ENCODE measurements around the gene NANOGP8.

The NANOGP8 gene

DNA sequence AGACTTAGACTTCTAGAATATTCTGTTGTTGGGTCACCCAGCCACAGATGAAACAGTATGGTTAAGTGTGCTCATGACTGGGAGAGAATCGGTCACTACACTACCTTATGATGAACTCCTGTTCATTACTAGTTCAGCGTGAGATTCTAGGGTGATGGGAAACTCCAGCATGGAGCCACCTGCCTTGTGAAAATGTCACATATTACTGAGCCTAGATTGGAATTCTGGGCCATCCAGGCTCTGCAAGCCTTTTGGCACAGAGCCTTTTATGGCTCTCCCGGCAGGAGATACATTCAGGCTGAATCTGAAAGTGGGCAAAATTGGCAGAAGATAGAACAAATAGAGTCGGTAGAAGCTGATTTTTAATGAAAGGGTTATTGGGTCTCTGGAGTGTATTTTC is 19.0 kb downstream of the NANOGP8 start:
- H3K36me3 ChIP-seq: no peaks in the 10 kb centered on the region
- no peaks in the 10 kb centered on the region for H3K9me3 ChIP-seq (ENCODE audit: severe bottlenecking)

DNA sequence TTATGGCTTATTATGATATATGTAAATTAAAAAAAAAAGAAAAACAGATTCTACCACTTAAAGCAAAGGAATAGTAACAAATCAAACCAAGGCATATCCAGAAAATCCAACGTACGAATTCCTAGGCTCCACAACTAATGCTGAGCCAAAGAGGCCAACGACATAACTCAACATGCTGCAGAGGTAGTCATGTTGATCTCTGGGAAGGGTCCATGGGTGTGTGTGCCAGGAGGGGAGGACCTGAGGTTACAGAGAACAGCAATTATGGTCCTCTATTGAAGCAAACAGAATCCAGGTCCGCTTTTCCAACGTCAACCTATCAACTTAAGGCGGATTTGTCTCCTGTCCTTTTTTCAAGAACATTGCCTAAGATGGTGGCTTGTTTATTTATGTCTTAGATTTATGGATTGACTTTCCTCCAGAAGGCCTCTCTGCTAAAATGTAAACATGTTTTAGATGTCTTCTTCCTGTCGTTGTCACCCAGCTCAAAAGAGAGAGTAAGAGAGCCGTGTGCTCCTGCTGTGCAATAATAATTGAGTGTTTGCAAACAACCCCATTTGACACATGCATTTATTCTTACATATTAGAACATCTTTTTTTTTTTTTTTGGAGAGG is 20.4 kb downstream of the NANOGP8 start:
- no peak for DNase-seq
- Histone ChIP-seq H3K27ac (no peak overlapping the region), H3K27me3 (ENCODE audit: insufficient read depth, low read depth, severe bottlenecking) (no peaks in the 10 kb centered on the region), H3K36me3 (no peaks in the 10 kb centered on the region), H3K4me3 (ENCODE audit: low read depth, low read length) (no peak overlapping the region), H3K9me3 (ENCODE audit: severe bottlenecking) (no peaks in the 10 kb centered on the region)
- TF ChIP-seq, protein P1, sequence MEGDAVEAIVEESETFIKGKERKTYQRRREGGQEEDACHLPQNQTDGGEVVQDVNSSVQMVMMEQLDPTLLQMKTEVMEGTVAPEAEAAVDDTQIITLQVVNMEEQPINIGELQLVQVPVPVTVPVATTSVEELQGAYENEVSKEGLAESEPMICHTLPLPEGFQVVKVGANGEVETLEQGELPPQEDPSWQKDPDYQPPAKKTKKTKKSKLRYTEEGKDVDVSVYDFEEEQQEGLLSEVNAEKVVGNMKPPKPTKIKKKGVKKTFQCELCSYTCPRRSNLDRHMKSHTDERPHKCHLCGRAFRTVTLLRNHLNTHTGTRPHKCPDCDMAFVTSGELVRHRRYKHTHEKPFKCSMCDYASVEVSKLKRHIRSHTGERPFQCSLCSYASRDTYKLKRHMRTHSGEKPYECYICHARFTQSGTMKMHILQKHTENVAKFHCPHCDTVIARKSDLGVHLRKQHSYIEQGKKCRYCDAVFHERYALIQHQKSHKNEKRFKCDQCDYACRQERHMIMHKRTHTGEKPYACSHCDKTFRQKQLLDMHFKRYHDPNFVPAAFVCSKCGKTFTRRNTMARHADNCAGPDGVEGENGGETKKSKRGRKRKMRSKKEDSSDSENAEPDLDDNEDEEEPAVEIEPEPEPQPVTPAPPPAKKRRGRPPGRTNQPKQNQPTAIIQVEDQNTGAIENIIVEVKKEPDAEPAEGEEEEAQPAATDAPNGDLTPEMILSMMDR (IDR thresholded peaks at IDR 0.05; ENCODE audit: low read depth, low read length): no peak

More for the DNA sequence above, 19.0 kb downstream of the NANOGP8 start:
- H3K27ac ChIP-seq: no peak overlapping the region
- H3K27me3 ChIP-seq (ENCODE audit: insufficient read depth, low read depth, severe bottlenecking): no peaks in the 10 kb centered on the region
- H3K4me3 ChIP-seq (ENCODE audit: low read depth, low read length): no peak overlapping the region
- TF ChIP-seq, protein P1 (IDR thresholded peaks at IDR 0.05; ENCODE audit: low read depth, low read length): no peak
- DNase-seq: no peak

DNA sequence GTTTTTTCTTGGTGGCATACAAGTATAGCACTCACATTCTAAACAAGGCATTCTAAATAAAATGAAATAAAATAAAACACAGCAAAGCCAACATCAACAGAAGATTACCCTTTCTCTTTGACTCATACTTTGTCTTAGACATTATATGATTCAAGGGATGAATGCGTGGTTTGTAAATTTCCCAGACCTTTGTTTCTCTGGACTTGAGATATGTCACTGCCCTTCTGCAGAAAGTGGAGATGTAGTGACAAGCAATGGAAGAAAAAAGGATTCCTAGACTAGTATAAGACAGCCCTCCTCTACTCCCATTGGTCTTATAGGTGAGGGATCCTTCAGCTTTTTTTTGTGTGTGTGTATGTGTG is 22.4 kb downstream of the NANOGP8 start:
- TF ChIP-seq, protein P1 (IDR thresholded peaks at IDR 0.05; ENCODE audit: low read depth, low read length): no peak
- no peaks in the 10 kb centered on the region for H3K27me3 ChIP-seq (ENCODE audit: insufficient read depth, low read depth, severe bottlenecking)
- no peak overlapping the region for H3K4me3 ChIP-seq (ENCODE audit: low read depth, low read length)
- no peaks in the 10 kb centered on the region for H3K9me3 ChIP-seq (ENCODE audit: severe bottlenecking)
- H3K36me3 ChIP-seq: no peaks in the 10 kb centered on the region
- no peak overlapping the region for H3K27ac ChIP-seq
- no peak for DNase-seq

DNA sequence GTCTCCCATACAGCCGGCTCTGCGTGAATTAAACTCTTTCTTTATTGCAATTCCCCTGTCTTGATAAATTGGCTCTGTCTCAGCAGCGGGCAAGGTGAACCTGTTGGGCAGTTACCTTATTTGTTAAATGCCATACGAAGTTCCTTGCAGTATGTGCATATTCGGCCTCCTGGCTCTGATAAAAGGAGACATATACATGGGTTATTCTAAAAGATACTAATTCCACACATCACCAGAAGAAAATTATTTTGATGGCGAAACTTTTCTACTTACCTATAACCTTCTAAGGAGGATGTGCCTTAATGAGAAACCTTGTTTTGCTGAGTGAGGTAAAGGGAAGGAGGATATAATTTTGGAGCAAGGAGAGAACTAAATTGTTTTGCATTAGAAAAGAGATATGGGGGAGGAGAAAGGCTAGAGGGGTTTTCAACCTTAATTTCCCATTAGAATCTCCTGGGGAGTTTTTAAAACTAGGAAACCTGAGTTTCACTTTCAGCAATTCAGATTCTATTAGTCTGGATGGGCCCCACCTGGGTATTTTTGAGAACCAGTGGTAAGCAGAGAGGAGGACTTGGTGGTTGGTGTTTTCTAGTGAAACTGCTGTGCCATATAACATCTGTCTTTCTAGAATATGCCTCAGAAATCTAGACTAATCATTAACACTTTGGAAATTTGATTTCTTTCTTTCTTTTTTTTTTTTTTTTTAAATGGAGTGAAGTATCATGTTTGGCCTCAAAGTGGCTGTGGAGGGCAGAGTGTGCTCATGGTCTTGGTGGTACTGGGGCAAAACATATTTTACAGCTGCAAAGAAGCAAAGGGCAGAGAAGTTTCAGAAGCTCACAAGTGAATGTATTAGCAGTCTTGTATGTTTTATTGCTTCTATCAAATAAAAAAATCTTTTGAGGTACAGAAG is 23.0 kb downstream of the NANOGP8 start:
- Histone ChIP-seq H3K9me3 (ENCODE audit: severe bottlenecking) (no peaks in the 10 kb centered on the region), H3K4me3 (ENCODE audit: low read depth, low read length) (no peak overlapping the region), H3K36me3 (no peaks in the 10 kb centered on the region), H3K27ac (no peak overlapping the region), H3K27me3 (ENCODE audit: insufficient read depth, low read depth, severe bottlenecking) (no peaks in the 10 kb centered on the region)
- DNase-seq: no peak
- TF ChIP-seq, protein P1 (IDR thresholded peaks at IDR 0.05; ENCODE audit: low read depth, low read length): no peak

DNA sequence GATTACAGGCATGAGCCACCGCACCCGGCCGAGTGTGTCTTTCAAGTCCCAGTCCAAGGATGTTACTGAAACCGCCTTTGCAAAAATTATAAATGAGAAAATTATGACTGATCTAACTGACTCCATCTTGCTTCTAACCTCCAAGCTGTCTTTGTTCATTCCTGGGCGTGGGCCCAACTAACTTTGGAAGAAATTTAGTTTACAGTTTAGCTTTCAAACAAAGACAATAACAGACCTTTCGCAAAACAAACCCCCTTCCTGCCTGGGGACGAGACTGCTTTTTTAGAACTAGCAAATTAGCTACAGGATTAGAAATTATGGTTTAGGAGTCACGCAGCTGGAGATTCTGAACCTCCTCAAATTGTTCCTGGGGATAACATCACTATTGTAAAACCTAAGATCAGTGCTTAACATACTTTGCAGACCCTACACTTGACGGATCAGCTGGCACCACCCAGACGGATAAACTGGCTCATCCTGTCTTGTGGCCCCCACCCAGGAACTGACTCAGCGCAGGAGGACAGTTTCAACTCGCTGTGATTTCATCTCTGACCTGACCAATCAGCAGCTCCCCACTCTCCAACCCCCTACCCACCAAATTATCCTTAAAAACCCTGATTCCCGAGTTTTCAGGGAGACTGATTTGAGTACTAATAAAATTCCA is 23.8 kb downstream of the NANOGP8 start:
- no peaks in the 10 kb centered on the region for H3K9me3 ChIP-seq (ENCODE audit: severe bottlenecking)
- H3K27ac ChIP-seq: no peak overlapping the region
- H3K27me3 ChIP-seq (ENCODE audit: insufficient read depth, low read depth, severe bottlenecking): no peaks in the 10 kb centered on the region
- DNase-seq: no peak
- no peak overlapping the region for H3K4me3 ChIP-seq (ENCODE audit: low read depth, low read length)
- H3K36me3 ChIP-seq: no peaks in the 10 kb centered on the region
- TF ChIP-seq, protein P1 (IDR thresholded peaks at IDR 0.05; ENCODE audit: low read depth, low read length): no peak

Measured in WERI-Rb-1 (cell line).